Transverse colon (tissue), 4 donors: ENCODE measurements around the gene RBP5. TPM values are rescaled to one million over a fixed set of nuclear protein-coding genes. Genes with fewer than 3 reads are reported as not detected.

Experiments used
- DNase-seq: peaks from one replicate; pipeline ENCODE4 v3.0.0-alpha.2; 2019
- H3K27ac ChIP-seq, 4 donors: fragments of 200-600 bp; sonication (generic); 2 replicates each; pipeline ENCODE4 v1.5.1; 2016 to 2018; ENCODE audit warnings: inconsistent platforms in 4 of 4
- H3K27me3 ChIP-seq: fragments of 200-600 bp; sonication (generic); 2 replicates; pipeline ENCODE4 v1.5.1; 2017; ENCODE audit warnings: inconsistent platforms
- H3K36me3 ChIP-seq, 4 donors: fragments of 200-600 bp; sonication (generic); 2 replicates each; pipeline ENCODE4 v1.5.1; 2017 to 2019; ENCODE audit warnings: inconsistent platforms in 4 of 4
- H3K4me1 ChIP-seq, 4 donors: fragments of 200-600 bp; sonication (generic); 2 replicates each; pipeline ENCODE4 v1.5.1; 2017 to 2020; ENCODE audit warnings: inconsistent platforms in 4 of 4
- H3K4me3 ChIP-seq, 4 donors: fragments of 200-600 bp; sonication (generic); 1 replicate in 1 of 4; 2 replicates in 3 of 4; pipeline versions ENCODE4 v1.5.1 to v1.6.1; 2017 to 2019; ENCODE audit warnings: inconsistent platforms in 4 of 4
- H3K9me3 ChIP-seq, 2 donors: fragments of 200-600 bp; sonication (generic); 2 replicates each; pipeline ENCODE4 v1.5.1; 2017 to 2019; ENCODE audit warnings: inconsistent platforms in 2 of 2
- CTCF ChIP-seq, 5 experiments: fragments of 200-600 bp in 3 of 5; fragments of 450-650 bp in 2 of 5; sonication (generic) in 3 of 5; IDR thresholded peaks; 1 replicate in 2 of 5; 2 replicates in 3 of 5; pipeline ENCODE4 v1.5.1; 2016 to 2017; ENCODE audit warnings: antibody characterized with exemption in 5 of 5, inconsistent platforms in 3 of 5, mild to moderate bottlenecking in 2 of 5, moderate library complexity in 1 of 5
- EP300 ChIP-seq: sonication (generic); formaldehyde crosslinking; IDR thresholded peaks from one replicate; pipeline ENCODE4 v1.6.1; 2017; ENCODE audit warnings: antibody characterized with exemption, low read depth
- POLR2A ChIP-seq: fragments of 450-650 bp; IDR thresholded peaks from one replicate; pipeline ENCODE4 v1.6.1; 2016; ENCODE audit warnings: antibody characterized with exemption, mild to moderate bottlenecking, moderate library complexity
- POLR2AphosphoS5 ChIP-seq, 3 donors: sonication (generic); formaldehyde crosslinking; IDR thresholded peaks; one replicate each; pipeline ENCODE4 v1.6.1; 2016; ENCODE audit warnings: antibody characterized with exemption in 3 of 3
- WGBS, 2 donors: methylation state at CpG; one replicate each; pipeline ENCODE4 v1.1.5; 2018; ENCODE audit warnings: low coverage in 1 of 2; 5-methylcytosine and 5-hydroxymethylcytosine counted together
- in situ Hi-C, 4 donors: fragments of 200-750 bp; cut with MboI; loops; one replicate each; pipeline versions ENCODE4 v1.15.0 to v1.15.1; 2017; ENCODE audit warnings: low sequenced_read_pairs in 3 of 4, low pct_ligation_motif_present in 1 of 4, low pct_unique_long_range_greater_than_20kb in 1 of 4
- intact Hi-C: fragments of 100-400 bp; cut with DNase I; formaldehyde crosslinking; loops from one replicate; pipeline ENCODE4 v1.15.1; 2023; ENCODE audit warnings: low total_unique reads
- total RNA-seq, 4 donors: library from RNA; depleted of rRNA; stranded (reverse); fragments of >200 nt; gene quantifications; one replicate each; pipeline ENCODE4 v1.1.0, GENCODE V29; 2016

RBP5 gene
- total RNA-seq, 4 donors from 2014 or later: 0.55 to 3.0 TPM; not detected in 2

GRCh38 chr12:7106082-7106481, 22.6 kb downstream of the RBP5 start:
- no peak for DNase-seq
- 88 to 90% methylated on average over 1 of the region's 1 CpG for WGBS, 2 donors
- Histone ChIP-seq H3K9me3 (peaks cover 0 to 7% of the 10 kb centered on the region in 2 donors), H3K36me3 (no peaks in the 10 kb centered on the region), H3K4me3 (no peak overlapping the region), H3K27ac (no peak overlapping the region), H3K4me1 (peaks cover 12 to 22% (median 17%) of the 10 kb centered on the region in 4 donors), H3K27me3 (no peaks in the 10 kb centered on the region)
- TF ChIP-seq CTCF (IDR thresholded peaks at IDR 0.05) (no peak), EP300 (no peak), POLR2AphosphoS5 (IDR thresholded peaks at IDR 0.05) (no peak), POLR2A (no peak)
- in situ Hi-C loops (loop anchor here (10.0 to 25.0 kb wide), 3 partner anchors 161 to 194 kb away; partner anchors contain the start of genes C12orf57 (in 3 of the 4), RNU7-1 (in 3 of the 4), ATN1 (in 2 of the 4) and ENO2 (in 1 of the 4)), intact Hi-C loops (loop anchor here (10.0 kb wide), 1 partner anchor 141 kb away; no protein-coding TSS in a partner anchor)

- Histone ChIP-seq H3K27me3 (no peaks in the 10 kb centered on the region), H3K36me3 (no peaks in the 10 kb centered on the region), H3K27ac (no peak overlapping the region), H3K4me1 (peaks cover 8 to 15% (median 12%) of the 10 kb centered on the region in 4 donors), H3K4me3 (no peak overlapping the region), H3K9me3 (peaks cover 0 to 7% of the 10 kb centered on the region in 2 donors)
- intact Hi-C loops: loop anchor here (10.0 kb wide), 1 partner anchor 139 kb away; no protein-coding TSS in a partner anchor
- in situ Hi-C loops: loop anchor here (10.0 to 25.0 kb wide), 3 partner anchors 159 to 192 kb away; partner anchors contain the start of genes C12orf57 (in 3 of the 4), RNU7-1 (in 3 of the 4), ATN1 (in 2 of the 4) and ENO2 (in 1 of the 4)
- no peak for DNase-seq
- 91 to 95% methylated on average over 9 to 14 of the region's 14 CpGs for WGBS, 2 donors
- TF ChIP-seq POLR2A: no peak
- no peak for TF ChIP-seq CTCF (IDR thresholded peaks at IDR 0.05)
- TF ChIP-seq POLR2AphosphoS5 (IDR thresholded peaks at IDR 0.05): no peak
- no peak for TF ChIP-seq EP300
Observed at GRCh38 chr12:7103837-7104584, 24.7 kb downstream of the RBP5 start.

DNA sequence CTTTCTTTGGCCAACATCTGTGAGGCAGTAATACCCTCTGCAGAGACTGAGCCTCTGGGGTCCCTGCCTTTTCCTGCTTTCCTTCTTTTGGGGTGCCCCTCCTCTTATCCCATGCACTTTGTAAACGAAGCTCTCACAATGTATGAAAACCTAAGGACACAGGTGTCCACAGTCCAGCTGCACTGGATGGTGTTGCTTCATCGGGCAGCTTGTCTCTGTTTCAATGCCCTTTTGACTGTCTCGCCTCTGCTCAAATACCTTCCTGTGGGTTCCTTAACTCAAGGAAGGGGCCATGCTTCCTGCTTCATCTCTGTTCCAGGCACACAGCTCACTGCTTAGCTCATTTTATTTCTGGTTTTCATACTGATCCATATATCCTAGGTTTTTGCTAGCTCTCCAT, 26.1 kb downstream of the RBP5 start:
- Histone ChIP-seq H3K27me3 (no peaks in the 10 kb centered on the region), H3K4me1 (peaks cover 7 to 10% (median 7%) of the 10 kb centered on the region in 4 donors), H3K9me3 (peaks cover 0 to 7% of the 10 kb centered on the region in 2 donors), H3K27ac (no peak overlapping the region), H3K36me3 (no peaks in the 10 kb centered on the region), H3K4me3 (no peak overlapping the region)
- TF ChIP-seq CTCF (IDR thresholded peaks at IDR 0.05) (no peak), POLR2AphosphoS5 (IDR thresholded peaks at IDR 0.05) (no peak), POLR2A (no peak), EP300 (no peak)
- 80 to 83% methylated on average over 2 to 3 of the region's 3 CpGs for WGBS, 2 donors
- in situ Hi-C loops (loop anchor here (10.0 to 25.0 kb wide), 3 partner anchors 158 to 190 kb away; partner anchors contain the start of genes C12orf57 (in 3 of the 4), RNU7-1 (in 3 of the 4), ATN1 (in 2 of the 4) and ENO2 (in 1 of the 4)), intact Hi-C loops (loop anchor here (10.0 kb wide), 1 partner anchor 138 kb away; no protein-coding TSS in a partner anchor)
- DNase-seq: no peak

- Histone ChIP-seq H3K27me3 (no peaks in the 10 kb centered on the region), H3K4me3 (no peak overlapping the region)
Observed at GRCh38 chr12:7101694-7102131, 27.0 kb downstream of the RBP5 start.

More at GRCh38 chr12:7101694-7102131, 27.0 kb downstream of the RBP5 start:
- intact Hi-C loops: loop anchor here (10.0 kb wide), 1 partner anchor 137 kb away; no protein-coding TSS in a partner anchor
- TF ChIP-seq POLR2A (no peak), POLR2AphosphoS5 (IDR thresholded peaks at IDR 0.05) (no peak)
- in situ Hi-C loops: loop anchor here (10.0 to 25.0 kb wide), 3 partner anchors 157 to 189 kb away; partner anchors contain the start of genes C12orf57 (in 3 of the 4), RNU7-1 (in 3 of the 4), ATN1 (in 2 of the 4) and ENO2 (in 1 of the 4)
- peak overlapping the region in 3 of 4 donors; percentile 13 to 31 (median 23) for H3K27ac ChIP-seq
- no peak for DNase-seq
- H3K9me3 ChIP-seq: peaks cover 0 to 7% of the 10 kb centered on the region in 2 donors
- no peaks in the 10 kb centered on the region for H3K36me3 ChIP-seq
- WGBS, 2 donors: 91% methylated on average over 8 of the region's 10 CpGs; no CpG with 5 or more reads in 1 of the 2 donors
- H3K4me1 ChIP-seq: peaks cover 0 to under 1% (median 0%) of the 10 kb centered on the region in 4 donors
